HG03108 (cell line): ENCODE data around the gene PI4KB.

ENCODE experiments used
- ATAC-seq: cut with Tn5 transposase; IDR thresholded peaks from one replicate; pipeline ENCODE4 v1.9.1; 2021; ENCODE audit warnings: moderate library complexity; ENCODE audit not compliant: unreplicated experiment

The PI4KB gene

GRCh38 chr1:151346769-151347522, 19.7 kb upstream of the PI4KB start, which contains the start of gene RFX5:
Gene RFX5 (minus strand): TSS chr1:151347252. CDS start chr1:151346320, 932 bp downstream.
- peak; percentile 95 for ATAC-seq

DNA sequence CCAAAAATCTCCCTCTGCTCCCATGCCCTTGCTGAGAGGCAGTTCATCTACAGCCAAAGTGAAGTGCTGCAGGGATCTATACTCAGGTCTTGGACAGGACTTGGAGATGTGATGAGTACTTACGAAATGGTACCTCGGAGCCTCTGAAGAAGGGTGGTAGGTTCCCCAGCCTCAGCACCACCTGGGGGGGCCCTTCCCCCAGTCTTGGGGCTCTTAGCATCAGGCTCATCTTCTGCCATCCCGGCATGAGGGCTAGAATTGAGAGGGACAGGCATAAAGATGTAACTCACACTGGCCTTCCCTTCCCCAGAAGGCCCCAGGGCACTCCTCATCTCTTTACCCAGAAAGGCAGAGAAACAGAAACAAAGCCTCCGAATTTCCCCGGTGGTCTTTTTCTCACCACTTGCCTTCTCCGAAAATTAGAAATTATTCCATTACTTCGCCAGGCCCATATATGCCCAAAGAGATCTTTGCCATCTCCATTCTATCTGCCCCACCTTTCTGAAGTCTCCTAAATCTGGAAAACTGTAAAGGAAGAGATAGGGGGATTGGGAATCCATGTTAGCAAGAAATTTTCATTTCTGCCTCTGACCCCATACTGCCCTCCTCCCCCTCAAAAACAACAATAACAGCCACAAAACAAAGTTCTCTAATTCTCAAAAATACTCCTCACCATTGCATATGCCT, 19.0 kb upstream of the PI4KB start:
- no peak for ATAC-seq

DNA sequence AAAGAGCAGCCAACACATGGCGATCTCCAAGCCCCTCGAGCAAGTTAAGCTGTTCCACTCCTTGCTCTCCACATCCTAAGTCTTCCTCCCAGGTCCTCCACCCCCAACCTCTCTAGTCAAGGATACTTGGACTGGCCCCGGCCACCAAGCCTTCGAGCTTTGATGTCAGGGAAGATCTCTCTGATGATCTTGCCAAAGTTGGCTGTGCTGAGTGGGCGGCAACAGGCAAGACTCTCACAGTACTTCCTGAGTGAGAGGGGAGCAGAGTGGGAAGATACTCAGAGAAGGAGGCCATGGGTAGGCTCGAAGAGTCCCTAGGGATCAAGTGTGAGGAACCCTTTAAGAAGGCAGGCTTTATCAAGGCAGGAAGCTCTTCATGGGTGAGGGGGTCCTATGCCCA, 17.1 kb upstream of the PI4KB start:
- no peak for ATAC-seq

- no peak for ATAC-seq
Measured at GRCh38 chr1:151343587-151343986, 16.4 kb upstream of the PI4KB start.

DNA sequence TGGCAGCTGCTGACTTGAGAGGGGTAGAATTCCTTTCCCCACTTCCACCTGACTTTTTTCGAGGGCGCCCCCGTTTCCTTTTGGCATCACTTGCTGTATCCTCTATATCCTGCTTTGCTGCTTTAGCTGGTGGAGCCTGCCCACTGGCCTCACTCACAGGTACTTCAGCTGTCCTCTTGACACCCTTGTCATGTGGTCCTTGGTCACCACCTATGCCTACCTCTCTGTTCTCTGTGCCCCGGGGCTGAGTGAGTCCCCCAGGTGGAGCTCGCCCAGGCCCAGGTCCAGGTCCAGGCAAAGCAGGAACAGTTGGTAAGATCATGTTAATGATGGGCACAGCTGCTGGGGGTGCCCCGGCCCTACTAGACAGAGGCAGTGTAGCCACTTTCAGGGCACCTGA, 15.4 kb upstream of the PI4KB start:
- no peak for ATAC-seq

GRCh38 chr1:151342021-151342420, 14.8 kb upstream of the PI4KB start:
- no peak for ATAC-seq

DNA sequence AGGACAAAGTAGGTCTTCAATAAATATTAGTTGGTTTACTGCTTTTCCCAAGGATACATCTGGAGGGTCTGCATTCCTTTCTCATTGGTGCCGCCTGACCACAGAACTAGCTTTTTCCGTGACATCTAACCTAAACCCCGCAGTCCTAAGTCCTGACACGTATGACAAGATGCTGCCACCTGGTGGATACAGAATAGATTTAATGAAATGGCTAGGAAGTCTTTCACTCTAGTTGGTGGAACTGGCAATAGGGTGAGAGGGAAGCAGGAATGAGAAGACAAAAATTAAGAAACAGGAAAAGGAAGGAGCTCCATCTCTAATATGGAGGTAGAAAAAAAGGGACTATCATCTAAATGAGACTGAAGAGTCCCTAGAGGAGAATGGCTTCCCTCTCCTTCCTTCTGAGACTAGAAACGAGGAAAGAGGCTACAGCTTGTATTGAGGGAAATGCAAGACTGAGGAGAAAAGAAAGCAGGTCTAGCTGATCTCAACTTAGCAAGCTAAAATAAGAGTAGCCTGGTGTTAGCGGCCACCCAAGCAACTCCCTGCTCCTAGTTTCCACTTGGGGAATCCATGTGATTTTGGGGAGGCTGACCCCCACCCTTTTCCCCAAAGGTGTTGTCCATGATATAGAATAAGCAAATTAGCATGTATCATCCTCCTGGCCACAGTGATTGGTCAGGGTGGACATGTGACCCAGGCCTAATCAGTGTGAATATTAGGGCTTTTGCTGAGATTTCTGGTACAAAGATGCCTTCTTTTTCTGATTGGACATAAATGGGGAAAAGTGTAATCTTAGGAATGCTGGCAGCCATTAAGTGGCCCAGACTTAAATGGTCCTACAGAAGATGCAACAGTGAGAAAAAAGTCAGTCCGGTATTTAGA, 13.9 kb upstream of the PI4KB start:
- ATAC-seq = no peak

DNA sequence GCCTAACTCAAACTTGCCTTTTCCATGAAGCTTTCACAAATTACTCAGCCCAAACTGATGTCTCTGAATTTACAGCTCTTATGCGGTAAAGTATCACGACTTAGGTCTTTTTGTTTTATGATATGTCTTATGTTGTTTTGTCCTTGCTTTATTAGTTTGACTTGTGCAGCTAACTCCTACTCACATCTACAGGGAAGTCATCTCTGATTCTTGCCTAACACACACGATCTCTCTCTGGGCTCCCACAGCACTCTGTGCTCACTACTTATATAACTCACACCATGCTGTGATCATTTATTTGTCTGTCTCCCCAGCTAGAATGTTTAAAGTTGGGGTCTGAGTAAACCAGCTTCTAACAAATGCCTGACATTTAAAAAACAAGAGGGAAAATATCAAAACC, 9.3 kb upstream of the PI4KB start:
- ATAC-seq = no peak

DNA sequence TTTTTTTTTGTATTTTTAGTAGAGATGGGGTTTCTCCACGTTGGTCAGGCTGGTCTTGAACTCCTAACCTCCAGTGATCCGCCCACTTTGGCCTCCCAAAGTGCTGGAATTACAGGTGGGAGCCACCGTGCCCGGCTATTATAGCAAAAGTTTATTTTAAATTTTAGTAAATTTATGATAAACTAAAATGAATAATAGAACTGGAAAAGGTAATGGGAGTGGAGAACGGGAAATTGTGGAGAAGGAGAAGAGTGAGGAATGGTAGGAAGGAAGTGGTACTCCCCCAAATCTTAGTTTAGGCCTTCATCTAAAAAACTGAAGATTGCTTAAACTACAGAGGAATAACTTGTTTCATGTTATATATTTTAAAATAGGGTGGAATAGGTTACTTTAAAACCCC, 7.6 kb upstream of the PI4KB start:
- no peak for ATAC-seq

DNA sequence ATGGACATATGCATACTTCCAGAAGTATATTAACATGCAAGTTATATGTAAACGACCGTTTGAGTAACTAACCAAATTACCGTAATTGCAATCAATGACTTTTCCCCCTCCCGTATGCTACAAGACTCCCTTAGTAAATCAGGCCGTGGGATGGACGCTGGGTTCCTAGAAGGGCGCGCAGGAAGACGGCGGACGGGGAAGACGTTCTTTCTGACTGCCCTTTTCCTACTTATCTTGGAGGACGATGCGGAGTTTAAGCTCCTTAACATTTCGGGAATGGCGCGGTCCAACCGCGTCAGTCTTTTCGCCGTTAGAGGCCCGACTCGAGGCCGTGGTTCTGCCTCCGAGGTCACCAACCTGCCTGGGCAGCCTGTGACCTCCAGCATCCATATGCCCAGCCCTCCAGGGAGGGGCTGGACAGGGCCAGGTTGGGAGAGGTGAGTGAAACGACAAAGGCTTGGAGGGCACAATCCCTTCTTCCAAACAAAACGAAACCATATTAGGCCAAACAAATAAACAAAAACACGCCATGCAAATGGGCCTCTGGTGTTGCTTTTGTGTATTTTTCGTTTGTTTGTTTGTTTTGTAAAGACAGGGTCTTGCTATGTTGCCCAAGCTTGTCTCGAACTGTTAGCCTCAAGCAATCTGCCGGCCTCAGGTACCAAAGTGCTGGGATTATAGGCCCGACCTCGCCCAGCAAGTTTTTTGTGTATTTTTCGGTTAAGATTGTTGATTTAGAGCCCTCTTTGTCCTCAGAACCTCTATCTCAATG, 873 bp upstream of the PI4KB start:
- ATAC-seq = no peak

GRCh38 chr1:151326619-151327222, 495 bp downstream of the PI4KB start:
- peak; percentile 52 for ATAC-seq

DNA sequence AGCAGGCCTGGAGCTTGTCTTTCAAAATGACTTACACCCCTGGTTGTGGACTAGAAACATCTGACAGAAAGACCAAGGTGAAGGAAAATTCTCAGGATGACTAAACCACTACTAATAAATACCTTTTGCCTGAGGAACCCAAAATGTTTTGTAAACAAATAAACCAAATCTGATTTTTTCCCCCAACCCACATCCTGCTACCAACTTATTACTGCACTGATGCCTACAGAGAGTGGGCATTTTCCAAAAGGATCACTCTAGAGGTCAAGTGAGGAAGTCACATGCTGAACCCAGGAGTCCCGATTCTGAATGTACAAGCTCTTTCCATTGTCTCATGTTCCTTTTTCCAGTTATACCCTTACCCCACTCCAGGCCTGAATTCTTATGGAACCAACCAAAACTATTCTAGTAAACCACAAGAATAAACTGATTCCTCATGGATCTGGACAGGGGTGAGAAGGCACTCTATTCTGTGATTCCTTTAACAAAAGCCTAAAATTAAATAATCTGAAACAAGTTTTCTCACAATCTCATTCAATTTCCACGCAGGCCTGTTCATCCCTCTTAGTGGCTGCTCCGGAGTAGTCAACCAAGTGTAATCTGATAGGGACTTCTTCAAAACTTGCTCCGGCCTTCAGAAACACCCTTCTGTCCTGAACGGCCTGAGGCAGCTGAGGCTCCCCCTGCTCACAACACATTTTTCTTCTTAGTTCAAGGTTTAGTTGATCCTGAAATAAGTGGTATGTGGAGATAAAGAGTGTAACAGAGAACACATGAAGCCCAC, 1.4 kb downstream of the PI4KB start:
- no peak for ATAC-seq

- ATAC-seq = no peak
Measured at GRCh38 chr1:151325231-151325630, 2.0 kb downstream of the PI4KB start.

- no peak for ATAC-seq
Measured at GRCh38 chr1:151324390-151324930, 2.8 kb downstream of the PI4KB start.

DNA sequence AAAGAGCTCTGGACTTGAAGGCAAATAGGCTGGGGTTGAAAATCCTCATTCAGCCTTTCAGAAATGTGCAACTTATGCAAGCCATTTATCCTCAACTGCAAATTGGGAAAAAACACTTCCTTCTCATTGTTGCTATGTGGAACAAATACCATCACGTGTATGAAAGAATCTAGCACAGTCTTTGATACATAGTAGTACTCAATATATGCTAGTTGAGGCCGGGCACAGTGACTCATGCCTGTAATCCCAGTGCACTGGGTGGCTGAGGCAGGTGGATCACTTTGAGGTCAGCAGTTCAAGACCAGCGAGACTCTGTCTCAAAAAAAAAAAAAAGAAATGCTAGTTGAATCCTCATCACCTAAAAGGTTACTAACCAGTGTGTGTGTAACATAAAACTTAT, 8.2 kb downstream of the PI4KB start:
- ATAC-seq = no peak

DNA sequence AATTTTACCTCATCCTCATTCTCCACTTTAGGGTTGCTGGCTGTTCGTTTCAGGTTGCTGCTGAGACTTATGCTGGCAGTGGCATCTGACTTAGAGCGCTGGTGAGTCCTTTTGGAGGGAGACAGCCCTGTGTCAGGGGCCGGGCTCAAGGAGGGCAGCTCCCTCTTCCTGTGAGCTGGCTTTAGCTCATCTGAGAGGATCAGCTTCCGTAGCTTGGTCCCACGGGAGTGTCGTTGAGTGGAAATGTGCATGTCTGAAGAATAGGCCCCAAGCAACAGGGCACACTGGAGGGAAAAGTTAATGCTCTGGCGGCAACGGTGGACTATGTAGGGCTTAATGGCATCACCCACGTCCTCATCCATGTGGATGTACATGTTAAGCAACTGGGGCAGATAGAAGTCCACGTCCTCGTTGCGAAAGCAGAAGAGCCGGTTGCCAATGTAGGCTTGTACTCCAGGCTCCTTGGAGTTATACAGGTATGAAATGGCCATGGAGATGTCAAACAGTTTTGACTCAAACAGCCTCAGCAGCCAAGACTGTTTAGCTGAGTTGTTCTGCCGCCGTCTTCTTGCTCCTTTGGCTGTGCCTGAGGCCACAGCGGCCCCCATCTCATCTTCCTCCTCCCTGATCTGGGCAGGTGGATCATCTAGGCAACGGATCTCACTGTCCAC, 11.5 kb downstream of the PI4KB start:
- no peak for ATAC-seq

GRCh38 chr1:151314137-151314875, 12.9 kb downstream of the PI4KB start:
- ATAC-seq = no peak

GRCh38 chr1:151313501-151313900, 13.7 kb downstream of the PI4KB start:
- ATAC-seq = no peak
